ENCODE data around the gene PALLD.
"Not testable (repeated sequence)": the region's sequence is repeated elsewhere in the genome, so short reads cannot be mapped to it uniquely, and the experiment has no call there.

Gene PALLD

GRCh38 chr4:168679819-168680218, 183.0 kb downstream of the PALLD start:
- DNase-seq, result no peak

- DNase-seq, result no peak
These were observed 186.1 kb downstream of the PALLD start for GRCh38 chr4:168682898-168683500.

GRCh38 chr4:168683595-168683994, 186.7 kb downstream of the PALLD start:
- DNase-seq, result no peak

- DNase-seq, result no peak
These were observed 188.4 kb downstream of the PALLD start for GRCh38 chr4:168685136-168685809.

GRCh38 chr4:168688584-168688983, 191.7 kb downstream of the PALLD start:
- no peak for DNase-seq

GRCh38 chr4:168689791-168690190, 192.9 kb downstream of the PALLD start:
- no peak for DNase-seq

- no peak for DNase-seq
These were observed 193.3 kb downstream of the PALLD start for GRCh38 chr4:168690199-168690598.

GRCh38 chr4:168691631-168692369, 194.9 kb downstream of the PALLD start:
- DNase-seq, result no peak

- no peak for DNase-seq
These were observed 197.1 kb downstream of the PALLD start for GRCh38 chr4:168693750-168694490.

GRCh38 chr4:168694667-168695066, 197.8 kb downstream of the PALLD start:
- no peak for DNase-seq

- DNase-seq, result no peak
These were observed 198.4 kb downstream of the PALLD start for GRCh38 chr4:168695288-168695687.

GRCh38 chr4:168696280-168696679, 199.4 kb downstream of the PALLD start:
- no peak for DNase-seq

- no peak for DNase-seq
These were observed 200.0 kb downstream of the PALLD start for GRCh38 chr4:168696826-168697225.

GRCh38 chr4:168699224-168699878, 202.5 kb downstream of the PALLD start:
- DNase-seq, result no peak

GRCh38 chr4:168701061-168701460, 204.2 kb downstream of the PALLD start:
- no peak for DNase-seq

- not testable (repeated sequence) for DNase-seq
These were observed 205.8 kb downstream of the PALLD start for GRCh38 chr4:168702581-168703087.

- no peak for DNase-seq
These were observed 208.3 kb downstream of the PALLD start for GRCh38 chr4:168705121-168705520.

GRCh38 chr4:168707205-168707604, 210.4 kb downstream of the PALLD start:
- DNase-seq, result no peak

- no peak for DNase-seq
These were observed 211.3 kb downstream of the PALLD start for GRCh38 chr4:168708108-168708507.

GRCh38 chr4:168710353-168710946, 213.6 kb downstream of the PALLD start:
- DNase-seq, result no peak

- DNase-seq, result no peak
These were observed 214.6 kb downstream of the PALLD start for GRCh38 chr4:168711197-168712140.
